RWPE1 (cell line): Measurements from ENCODE around the gene PTPRN2.

Source experiments
- CTCF ChIA-PET: fragments of 350-600 bp; sonication (Branson Sonifier 250); formaldehyde crosslinking; extraction: SDS; loops from one replicate; lab custom pipeline; 2021; lab: Yijun Ruan, JAX
- POLR2A ChIA-PET: fragments of 400-600 bp; formaldehyde crosslinking; extraction: SDS; loops from one replicate; lab custom pipeline; 2020; ENCODE audit warnings: antibody characterized with exemption; ENCODE audit not compliant: low non-redundant PET; lab: Yijun Ruan, JAX
- DNase-seq: peaks from one replicate; pipeline ENCODE4 v3.0.0; 2012; ENCODE audit warnings: low spot score
- H3K27ac ChIP-seq: fragments of 450-650 bp; 2 replicates; pipeline ENCODE4 v1.5.1; 2017
- TF ChIP-seq, protein P1 (sequence below): fragments of 450-650 bp; conservative IDR thresholded peaks from 2 replicates; pipeline ENCODE4 v1.5.1; 2017; ENCODE audit warnings: low read depth, mild to moderate bottlenecking

The PTPRN2 gene

DNA sequence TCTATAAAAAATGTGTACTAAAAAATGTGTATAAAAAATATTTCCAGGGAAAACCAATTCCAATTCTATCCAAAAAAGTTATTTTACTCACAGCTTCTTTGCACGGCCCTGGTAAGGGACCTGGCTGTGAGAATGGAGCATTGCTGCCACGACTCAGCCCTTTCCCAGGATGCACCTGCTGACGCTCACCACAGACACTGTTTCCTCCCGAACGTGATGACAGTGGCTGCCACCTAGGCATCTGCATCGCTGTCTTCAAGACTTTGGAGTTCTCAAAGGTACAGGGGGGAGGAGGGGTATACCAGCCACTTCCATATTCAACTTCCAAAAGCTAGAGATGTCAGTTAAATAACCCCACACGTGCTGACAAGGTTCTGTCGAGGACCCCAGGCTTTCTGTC is 23.9 kb upstream of the PTPRN2 start:
- no peak for DNase-seq
- no peak overlapping the region for H3K27ac ChIP-seq
- CTCF ChIA-PET = no interaction called here
- POLR2A ChIA-PET = no interaction called here
- TF ChIP-seq, protein P1, sequence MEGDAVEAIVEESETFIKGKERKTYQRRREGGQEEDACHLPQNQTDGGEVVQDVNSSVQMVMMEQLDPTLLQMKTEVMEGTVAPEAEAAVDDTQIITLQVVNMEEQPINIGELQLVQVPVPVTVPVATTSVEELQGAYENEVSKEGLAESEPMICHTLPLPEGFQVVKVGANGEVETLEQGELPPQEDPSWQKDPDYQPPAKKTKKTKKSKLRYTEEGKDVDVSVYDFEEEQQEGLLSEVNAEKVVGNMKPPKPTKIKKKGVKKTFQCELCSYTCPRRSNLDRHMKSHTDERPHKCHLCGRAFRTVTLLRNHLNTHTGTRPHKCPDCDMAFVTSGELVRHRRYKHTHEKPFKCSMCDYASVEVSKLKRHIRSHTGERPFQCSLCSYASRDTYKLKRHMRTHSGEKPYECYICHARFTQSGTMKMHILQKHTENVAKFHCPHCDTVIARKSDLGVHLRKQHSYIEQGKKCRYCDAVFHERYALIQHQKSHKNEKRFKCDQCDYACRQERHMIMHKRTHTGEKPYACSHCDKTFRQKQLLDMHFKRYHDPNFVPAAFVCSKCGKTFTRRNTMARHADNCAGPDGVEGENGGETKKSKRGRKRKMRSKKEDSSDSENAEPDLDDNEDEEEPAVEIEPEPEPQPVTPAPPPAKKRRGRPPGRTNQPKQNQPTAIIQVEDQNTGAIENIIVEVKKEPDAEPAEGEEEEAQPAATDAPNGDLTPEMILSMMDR = no peak

DNA sequence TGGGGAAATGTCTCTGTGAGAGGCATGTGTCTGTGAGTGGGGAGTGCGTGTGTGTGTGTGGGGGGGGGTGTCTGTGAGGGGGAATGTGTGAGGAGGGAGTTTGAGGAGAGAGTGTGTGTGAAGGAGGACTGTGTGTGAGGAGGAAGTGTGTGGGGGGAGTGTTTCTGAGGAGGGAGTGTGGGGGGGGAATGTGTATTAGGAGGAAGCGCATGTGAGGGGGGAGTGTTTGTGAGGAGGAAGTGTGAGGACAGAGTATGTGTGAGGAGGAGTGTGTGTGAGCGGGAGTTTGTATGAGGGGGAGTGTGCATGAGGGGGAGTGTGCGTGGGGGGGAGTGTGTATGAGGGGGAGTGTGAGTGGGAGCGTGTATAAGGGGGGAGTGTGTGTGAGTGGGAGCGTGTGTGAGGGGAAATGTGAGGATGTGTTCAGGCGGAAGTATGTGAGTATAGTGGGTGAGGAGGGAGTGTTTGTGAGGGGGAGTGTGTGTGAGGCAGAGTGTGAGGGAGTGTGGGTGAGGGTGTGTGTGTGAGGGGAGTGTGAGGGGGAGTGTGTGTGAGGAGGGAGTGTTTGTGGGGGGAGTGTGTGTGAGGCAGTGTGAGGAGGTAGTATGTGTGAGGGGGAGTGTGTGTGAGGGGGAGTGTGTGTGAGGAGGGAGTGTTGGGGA is 21.8 kb upstream of the PTPRN2 start:
- DNase-seq = no peak
- TF ChIP-seq, protein P1 = no peak
- ChIA-PET POLR2A (no interaction called here), CTCF (no interaction called here)
- H3K27ac ChIP-seq = no peak overlapping the region

DNA sequence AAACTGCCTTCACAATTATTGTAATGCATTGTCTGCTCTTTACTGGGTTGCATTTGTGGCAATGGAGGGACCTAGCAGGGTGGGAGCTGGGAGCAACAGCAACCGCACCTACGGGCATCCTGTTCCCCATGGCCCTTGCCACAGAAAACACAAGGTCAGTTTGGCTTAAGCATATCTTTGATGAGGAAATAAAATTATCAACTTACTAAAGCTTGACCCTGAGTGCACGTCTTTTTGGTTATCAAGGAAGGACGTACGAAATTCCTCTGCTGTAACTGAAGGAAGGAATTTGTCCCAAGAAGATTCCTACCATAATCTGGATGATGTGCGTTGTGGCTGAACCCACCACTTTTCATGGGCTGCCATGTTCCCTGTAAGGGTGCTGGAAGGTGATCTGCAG is 19.9 kb upstream of the PTPRN2 start:
- CTCF ChIA-PET = no interaction called here
- no peak for DNase-seq
- H3K27ac ChIP-seq = no peak overlapping the region
- TF ChIP-seq, protein P1 = no peak
- POLR2A ChIA-PET = no interaction called here

DNA sequence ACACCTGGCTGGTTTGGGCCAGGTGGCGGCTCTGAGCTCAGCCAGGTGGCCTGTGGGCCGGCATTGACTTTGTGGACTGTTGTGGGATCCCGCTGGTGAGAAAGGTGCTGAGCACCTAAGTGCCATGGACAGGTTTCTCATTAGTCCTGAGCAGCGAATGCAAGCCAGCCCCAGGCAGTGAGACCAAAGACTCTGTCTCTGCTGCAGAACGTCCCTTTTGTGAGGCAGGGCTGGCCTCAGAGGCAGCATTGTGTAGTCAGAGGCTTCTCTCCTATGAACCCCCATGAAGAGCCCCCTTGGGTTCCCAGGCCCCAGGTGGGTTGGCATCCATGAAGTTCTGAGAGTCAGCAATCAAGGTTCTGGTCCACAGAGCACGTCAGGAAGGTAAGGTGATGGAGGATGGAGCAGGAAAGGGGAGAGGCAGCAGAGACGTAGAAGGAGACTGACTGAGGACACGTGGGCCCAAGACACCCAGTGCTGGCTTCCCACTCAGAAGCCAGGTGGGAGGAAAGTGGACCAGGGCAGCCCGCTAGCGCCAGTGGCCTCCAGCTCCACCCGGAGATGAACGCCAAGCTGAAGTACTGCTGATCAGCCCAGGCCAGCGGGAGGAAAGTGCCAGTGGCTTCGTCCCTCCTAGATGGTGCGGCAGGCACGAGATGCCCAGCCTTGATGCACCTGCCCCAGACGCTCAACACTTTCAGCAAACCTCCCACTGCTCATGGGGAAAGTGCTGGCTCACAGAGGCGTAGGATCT is 19.2 kb upstream of the PTPRN2 start:
- DNase-seq = no peak
- H3K27ac ChIP-seq = no peak overlapping the region
- POLR2A ChIA-PET = no interaction called here
- CTCF ChIA-PET = no interaction called here
- TF ChIP-seq, protein P1 = no peak

DNA sequence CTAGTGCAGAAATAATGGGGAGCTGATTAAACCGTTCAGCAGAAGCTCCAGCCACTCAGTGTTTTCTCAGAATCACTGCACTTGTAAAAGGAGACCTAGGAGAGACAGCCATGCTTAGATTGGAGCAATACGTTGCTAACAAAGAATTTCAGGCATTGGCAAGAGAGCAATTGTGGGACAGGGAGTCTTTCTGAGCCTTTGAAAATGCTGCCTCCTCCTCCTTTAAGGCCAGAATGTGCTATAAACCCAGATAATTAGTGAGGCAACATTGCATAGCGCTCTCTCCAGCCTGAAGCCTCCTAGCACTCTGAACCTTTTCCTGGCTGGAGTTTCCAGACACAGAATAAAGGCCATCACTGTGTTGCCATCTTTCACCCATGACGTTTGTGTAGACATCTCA is 18.5 kb upstream of the PTPRN2 start:
- CTCF ChIA-PET = no interaction called here
- H3K27ac ChIP-seq = no peak overlapping the region
- POLR2A ChIA-PET = no interaction called here
- TF ChIP-seq, protein P1 = no peak
- no peak for DNase-seq

DNA sequence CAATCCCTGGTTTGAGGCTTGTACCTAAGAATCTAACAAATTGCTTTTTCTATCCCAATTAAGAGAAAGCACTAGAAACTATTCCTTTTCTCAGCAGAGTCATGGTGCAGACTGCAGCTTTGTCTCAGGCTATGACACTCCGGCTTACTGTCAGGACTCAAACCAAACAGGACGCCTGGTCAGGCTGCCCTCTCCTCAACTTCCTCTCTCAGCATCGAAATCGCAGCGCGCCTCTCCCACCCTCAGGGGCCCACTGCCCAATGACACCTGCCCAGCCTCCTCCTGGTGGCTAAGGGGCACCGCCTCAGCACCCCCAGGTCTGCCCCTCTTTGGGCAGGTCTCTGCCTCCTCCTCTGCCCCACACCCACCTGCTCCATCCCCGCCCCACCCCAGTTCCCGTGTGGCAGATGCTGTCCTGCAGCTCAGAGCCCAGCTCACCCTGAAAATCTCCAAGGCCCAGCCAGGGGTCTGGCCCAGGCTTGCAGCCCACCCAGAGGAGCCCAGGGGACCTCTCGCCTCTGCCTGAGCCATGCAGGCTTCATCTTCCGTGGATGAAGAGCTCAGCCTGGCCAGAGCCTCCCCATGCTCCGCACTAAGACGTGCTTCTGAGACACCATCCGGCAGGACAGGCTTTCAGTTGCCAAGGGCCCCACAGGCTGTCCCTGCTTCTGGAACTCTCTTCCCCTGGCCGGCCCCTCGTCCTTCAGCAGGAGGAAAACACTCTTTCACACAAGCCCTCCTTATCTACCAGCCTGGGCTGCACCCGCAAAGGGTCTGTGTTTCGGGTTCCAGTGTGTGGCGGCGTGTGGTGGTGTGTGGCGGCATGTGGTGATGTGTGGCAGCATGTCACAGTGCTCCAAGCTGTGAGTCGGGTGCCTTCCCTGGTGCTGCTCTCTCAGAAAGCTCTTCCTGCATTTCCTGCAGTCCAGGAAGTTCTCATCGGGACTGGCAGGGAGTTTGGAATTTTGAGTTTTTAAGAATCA is 16.4 kb upstream of the PTPRN2 start:
- ChIA-PET POLR2A (no interaction called here), CTCF (no interaction called here)
- no peak for DNase-seq
- H3K27ac ChIP-seq = no peak overlapping the region
- TF ChIP-seq, protein P1 = no peak
